OCI-LY1 (cell line): ENCODE results near the gene RASGRF1.

Source experiments
- EZH2 ChIP-seq: fragments of 200-600 bp; sonication (generic), shearing (Covaris generic); IDR thresholded peaks from 2 replicates; pipeline ENCODE4 v1.8.0; 2017; ENCODE audit warnings: borderline replicate concordance, mixed run types, mild to moderate bottlenecking, antibody characterized with exemption, low read length, moderate library complexity, mixed read lengths
- TF ChIP-seq, protein P1 (sequence below): fragments of 200-600 bp; sonication (generic), shearing (Covaris generic); IDR thresholded peaks from 2 replicates; pipeline ENCODE4 v1.5.1; 2017; ENCODE audit warnings: mild to moderate bottlenecking, antibody characterized with exemption, low read length, moderate library complexity, mixed read lengths

DNA sequence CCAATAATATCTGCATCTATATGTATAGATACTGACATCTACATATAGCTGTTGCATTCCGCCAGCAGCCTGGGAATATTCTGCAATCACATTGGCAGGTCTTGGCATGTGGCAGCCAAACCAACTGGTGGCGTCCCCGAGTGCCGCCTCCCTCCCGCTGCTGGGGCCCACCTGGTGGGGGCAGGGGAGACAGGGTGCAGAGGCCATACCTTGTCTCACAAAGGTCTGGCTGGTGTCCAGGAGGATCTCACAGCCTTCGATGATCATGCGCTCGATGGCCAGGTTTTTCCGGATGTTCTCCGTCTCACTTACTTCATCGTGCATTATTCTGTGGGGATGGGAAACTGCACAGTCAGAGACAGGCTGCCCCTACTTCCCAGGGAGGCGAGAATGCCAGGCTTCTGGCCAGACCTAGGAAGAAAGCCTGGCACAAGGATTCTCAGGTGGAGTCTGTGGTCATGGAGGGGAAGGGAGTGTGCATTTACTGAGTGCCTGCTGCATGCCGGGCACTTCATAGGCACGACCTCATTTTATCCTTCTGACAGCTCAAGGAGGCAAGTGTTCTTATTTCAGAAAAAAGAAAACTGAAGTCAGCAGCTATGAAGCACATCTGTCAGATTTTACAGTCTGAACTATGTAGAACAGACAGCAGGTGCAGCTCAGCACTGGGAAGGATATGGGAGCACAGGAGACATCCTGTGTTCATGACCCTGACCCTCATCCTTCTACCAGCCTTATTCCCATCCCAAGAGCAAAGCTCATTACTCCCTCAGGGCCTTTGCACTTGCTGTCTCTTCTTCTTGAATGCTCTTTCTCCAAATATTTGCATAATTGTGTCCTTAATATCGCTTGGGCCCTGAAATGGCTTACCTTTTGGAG, 62.8 kb downstream of the RASGRF1 start:
- TF ChIP-seq, protein P1, sequence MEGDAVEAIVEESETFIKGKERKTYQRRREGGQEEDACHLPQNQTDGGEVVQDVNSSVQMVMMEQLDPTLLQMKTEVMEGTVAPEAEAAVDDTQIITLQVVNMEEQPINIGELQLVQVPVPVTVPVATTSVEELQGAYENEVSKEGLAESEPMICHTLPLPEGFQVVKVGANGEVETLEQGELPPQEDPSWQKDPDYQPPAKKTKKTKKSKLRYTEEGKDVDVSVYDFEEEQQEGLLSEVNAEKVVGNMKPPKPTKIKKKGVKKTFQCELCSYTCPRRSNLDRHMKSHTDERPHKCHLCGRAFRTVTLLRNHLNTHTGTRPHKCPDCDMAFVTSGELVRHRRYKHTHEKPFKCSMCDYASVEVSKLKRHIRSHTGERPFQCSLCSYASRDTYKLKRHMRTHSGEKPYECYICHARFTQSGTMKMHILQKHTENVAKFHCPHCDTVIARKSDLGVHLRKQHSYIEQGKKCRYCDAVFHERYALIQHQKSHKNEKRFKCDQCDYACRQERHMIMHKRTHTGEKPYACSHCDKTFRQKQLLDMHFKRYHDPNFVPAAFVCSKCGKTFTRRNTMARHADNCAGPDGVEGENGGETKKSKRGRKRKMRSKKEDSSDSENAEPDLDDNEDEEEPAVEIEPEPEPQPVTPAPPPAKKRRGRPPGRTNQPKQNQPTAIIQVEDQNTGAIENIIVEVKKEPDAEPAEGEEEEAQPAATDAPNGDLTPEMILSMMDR, result no peak
- TF ChIP-seq EZH2, result no peak
